ENCODE results near the gene GPC1. TPM values are rescaled to one million over a fixed set of nuclear protein-coding genes. Genes with fewer than 3 reads are reported as not detected.

Gene GPC1
- total RNA-seq, 3 donors from 2014 or later = 12.4 to 29.2 (median 15.4) TPM

- TF ChIP-seq CTCF (IDR thresholded peaks at IDR 0.05) = no peak
- no peaks in the 10 kb centered on the region for H3K9me3 ChIP-seq
- no peak for DNase-seq
- no peaks in the 10 kb centered on the region for H3K36me3 ChIP-seq (ENCODE audit: low read depth)
- no peak overlapping the region for H3K4me3 ChIP-seq
- no peak for ATAC-seq
- H3K4me1 ChIP-seq (ENCODE audit: low read depth) = no peaks in the 10 kb centered on the region
- intact Hi-C loops (cut with DNase I, micrococcal nuclease) = no loop called here
These were observed 8.4 kb downstream of the GPC1 start for GRCh38 chr2:240443891-240444301.

- intact Hi-C loops (cut with DNase I, micrococcal nuclease) = no loop called here
- no peaks in the 10 kb centered on the region for H3K9me3 ChIP-seq
- no peaks in the 10 kb centered on the region for H3K4me1 ChIP-seq (ENCODE audit: low read depth)
- H3K4me3 ChIP-seq = no peak overlapping the region
- H3K36me3 ChIP-seq (ENCODE audit: low read depth) = no peaks in the 10 kb centered on the region
- no peak for TF ChIP-seq CTCF (IDR thresholded peaks at IDR 0.05)
- no peak for DNase-seq
- no peak for ATAC-seq
These were observed 9.0 kb downstream of the GPC1 start for GRCh38 chr2:240444464-240444863.

- Histone ChIP-seq H3K9me3 (no peaks in the 10 kb centered on the region), H3K36me3 (ENCODE audit: low read depth) (no peaks in the 10 kb centered on the region), H3K4me3 (no peak overlapping the region), H3K4me1 (ENCODE audit: low read depth) (no peaks in the 10 kb centered on the region)
- no peak for DNase-seq
- TF ChIP-seq CTCF (IDR thresholded peaks at IDR 0.05) = no peak
- intact Hi-C loops (cut with DNase I, micrococcal nuclease) = no loop called here
- ATAC-seq = no peak
These were observed 10.6 kb downstream of the GPC1 start for GRCh38 chr2:240445961-240446663.

- no peaks in the 10 kb centered on the region for H3K9me3 ChIP-seq
- DNase-seq (no peak), ATAC-seq (no peak)
- H3K4me3 ChIP-seq = no peak overlapping the region
- intact Hi-C loops (cut with DNase I, micrococcal nuclease) = no loop called here
- no peaks in the 10 kb centered on the region for H3K4me1 ChIP-seq (ENCODE audit: low read depth)
- no peak for TF ChIP-seq CTCF (IDR thresholded peaks at IDR 0.05)
- no peaks in the 10 kb centered on the region for H3K36me3 ChIP-seq (ENCODE audit: low read depth)
These were observed 11.3 kb downstream of the GPC1 start for GRCh38 chr2:240446664-240447175.

- no peaks in the 10 kb centered on the region for H3K9me3 ChIP-seq
- H3K36me3 ChIP-seq (ENCODE audit: low read depth) = no peaks in the 10 kb centered on the region
- H3K4me1 ChIP-seq (ENCODE audit: low read depth) = no peaks in the 10 kb centered on the region
- peak; percentile 22 for ATAC-seq
- no peak for DNase-seq
- no peak for TF ChIP-seq CTCF (IDR thresholded peaks at IDR 0.05)
- intact Hi-C loops (cut with DNase I, micrococcal nuclease) = no loop called here
- H3K4me3 ChIP-seq = no peak overlapping the region
These were observed 11.9 kb downstream of the GPC1 start for GRCh38 chr2:240447331-240447730.

Measured in mucosa of descending colon (tissue), 3 donors.